MM.1S (cell line): ENCODE data around the gene BCL2L11.

Source experiments
- EZH2phosphoT487 ChIP-seq: fragments of 300-600 bp; sonication (generic); IDR thresholded peaks from 2 replicates; pipeline ENCODE4 v1.6.1; 2018; ENCODE audit warnings: antibody characterized with exemption, low read length
- TF ChIP-seq, protein P1 (sequence below): fragments of 300-600 bp; sonication (generic); IDR thresholded peaks from 2 replicates; pipeline ENCODE4 v1.5.1; 2016; ENCODE audit warnings: antibody characterized with exemption, low read length, mixed read lengths

DNA sequence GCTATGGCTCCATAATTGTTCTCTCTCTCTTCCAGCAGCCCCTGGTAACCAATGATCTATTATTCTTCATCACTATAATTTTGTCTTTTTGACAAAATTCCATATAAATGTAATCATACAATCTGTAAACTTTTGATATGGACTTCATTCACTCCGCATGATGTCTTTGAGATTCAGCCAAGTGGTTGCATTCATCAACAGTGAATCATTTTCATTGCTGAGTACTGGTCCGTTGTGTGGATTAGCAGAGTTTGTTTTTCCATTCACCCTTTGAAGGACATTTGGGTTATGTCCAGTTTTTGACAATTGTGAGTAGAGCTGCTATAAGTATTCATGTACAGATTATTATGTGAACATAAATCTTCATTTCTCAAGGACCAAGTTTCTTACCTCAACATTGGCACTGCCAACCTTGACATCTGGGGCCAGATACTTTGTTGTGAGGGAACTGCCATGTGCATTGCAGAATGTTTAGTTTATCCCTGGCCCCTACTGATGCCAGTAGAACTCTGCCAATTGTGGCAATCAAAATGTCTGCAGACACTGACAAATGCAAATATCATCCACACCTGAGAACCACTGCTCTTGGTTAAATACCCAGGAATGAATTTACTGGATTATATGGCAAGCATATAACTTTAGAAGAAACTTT is 48.4 kb upstream of the BCL2L11 start:
- TF ChIP-seq, protein P1, sequence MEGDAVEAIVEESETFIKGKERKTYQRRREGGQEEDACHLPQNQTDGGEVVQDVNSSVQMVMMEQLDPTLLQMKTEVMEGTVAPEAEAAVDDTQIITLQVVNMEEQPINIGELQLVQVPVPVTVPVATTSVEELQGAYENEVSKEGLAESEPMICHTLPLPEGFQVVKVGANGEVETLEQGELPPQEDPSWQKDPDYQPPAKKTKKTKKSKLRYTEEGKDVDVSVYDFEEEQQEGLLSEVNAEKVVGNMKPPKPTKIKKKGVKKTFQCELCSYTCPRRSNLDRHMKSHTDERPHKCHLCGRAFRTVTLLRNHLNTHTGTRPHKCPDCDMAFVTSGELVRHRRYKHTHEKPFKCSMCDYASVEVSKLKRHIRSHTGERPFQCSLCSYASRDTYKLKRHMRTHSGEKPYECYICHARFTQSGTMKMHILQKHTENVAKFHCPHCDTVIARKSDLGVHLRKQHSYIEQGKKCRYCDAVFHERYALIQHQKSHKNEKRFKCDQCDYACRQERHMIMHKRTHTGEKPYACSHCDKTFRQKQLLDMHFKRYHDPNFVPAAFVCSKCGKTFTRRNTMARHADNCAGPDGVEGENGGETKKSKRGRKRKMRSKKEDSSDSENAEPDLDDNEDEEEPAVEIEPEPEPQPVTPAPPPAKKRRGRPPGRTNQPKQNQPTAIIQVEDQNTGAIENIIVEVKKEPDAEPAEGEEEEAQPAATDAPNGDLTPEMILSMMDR, result no peak
- no peak for TF ChIP-seq EZH2phosphoT487
